ENCODE results near the gene ETV6. TPM values are rescaled to one million over a fixed set of nuclear protein-coding genes. Genes with fewer than 3 reads are reported as not detected.

The ETV6 gene
- total RNA-seq, 1 experiment from 2014 or later = 14.1 TPM

DNA sequence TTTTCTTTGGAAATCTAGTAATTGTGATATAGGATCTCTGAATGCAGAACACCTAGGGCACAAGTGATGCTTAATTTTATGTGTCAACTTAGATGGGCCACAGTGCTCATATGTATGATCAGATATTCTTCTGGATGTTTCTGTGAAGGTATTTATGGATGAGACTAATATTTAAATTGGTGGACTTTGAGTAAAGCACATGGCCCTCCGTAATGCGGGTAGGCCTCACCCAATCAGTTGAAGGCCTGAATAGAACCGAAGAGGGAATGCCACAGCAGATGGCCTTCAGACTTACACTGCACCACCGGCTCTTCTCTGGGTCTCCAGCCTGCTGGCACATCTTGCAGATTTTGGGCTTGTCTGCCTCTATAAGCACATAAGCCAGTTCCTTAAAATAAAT lies 60.0 kb downstream of the ETV6 start:
- ATAC-seq (no peak), DNase-seq (ENCODE audit: low read depth, low spot score) (no peak)
- intact Hi-C loops (cut with micrococcal nuclease) = no loop called here
- no peaks in the 10 kb centered on the region for H3K27me3 ChIP-seq (ENCODE audit: insufficient read depth, low read length)
- no peak overlapping the region for H2AFZ ChIP-seq (ENCODE audit: low read depth, low read length, poor library complexity, severe bottlenecking)
- no peaks in the 10 kb centered on the region for H3K79me2 ChIP-seq (ENCODE audit: insufficient read depth, low read length)
- ChIA-PET POLR2A (no interaction called here), CTCF (no interaction called here), RAD21 (ENCODE audit: low non-redundant PET in 1 of 2, low total read pairs in 2 of 2, uncharacterized antibody in 2 of 2, unreplicated experiment in 2 of 2) (no interaction called here)
- BruUV-seq (replicated peaks) = no TSS peak
- H3K9me2 ChIP-seq (ENCODE audit: insufficient read depth) = no peaks in the 10 kb centered on the region
- H3K36me3 ChIP-seq (ENCODE audit: control insufficient read depth in 1 of 2, insufficient read depth in 2 of 2, low read length in 2 of 2) = no peaks in the 10 kb centered on the region
- H3K4me2 ChIP-seq (ENCODE audit: low read length) = no peak overlapping the region
- H3K9ac ChIP-seq (ENCODE audit: low read length) = no peak overlapping the region
- no peaks in the 10 kb centered on the region for H4K20me1 ChIP-seq (ENCODE audit: insufficient read depth)
- H3K4me1 ChIP-seq (ENCODE audit: control insufficient read depth in 1 of 2, insufficient read depth in 2 of 2, low read length in 2 of 2) = no peaks in the 10 kb centered on the region
- H3K9me3 ChIP-seq (ENCODE audit: control insufficient read depth in 1 of 2, insufficient read depth in 1 of 2, low read depth in 1 of 2, low read length in 2 of 2) = no peaks in the 10 kb centered on the region
- H3K27ac ChIP-seq (ENCODE audit: low read depth, low read length) = no peak overlapping the region
- TF ChIP-seq, protein P1, sequence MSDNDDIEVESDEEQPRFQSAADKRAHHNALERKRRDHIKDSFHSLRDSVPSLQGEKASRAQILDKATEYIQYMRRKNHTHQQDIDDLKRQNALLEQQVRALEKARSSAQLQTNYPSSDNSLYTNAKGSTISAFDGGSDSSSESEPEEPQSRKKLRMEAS (IDR thresholded peaks at IDR 0.05) = no peak
- TF ChIP-seq SIN3A (IDR thresholded peaks at IDR 0.05; ENCODE audit: low read depth) = no peak
- no peak for TF ChIP-seq CEBPB (IDR thresholded peaks at IDR 0.05; ENCODE audit: low read depth)
- TF ChIP-seq, protein P2, sequence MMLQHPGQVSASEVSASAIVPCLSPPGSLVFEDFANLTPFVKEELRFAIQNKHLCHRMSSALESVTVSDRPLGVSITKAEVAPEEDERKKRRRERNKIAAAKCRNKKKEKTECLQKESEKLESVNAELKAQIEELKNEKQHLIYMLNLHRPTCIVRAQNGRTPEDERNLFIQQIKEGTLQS (IDR thresholded peaks at IDR 0.05) = no peak
- no peak for TF ChIP-seq SRF (IDR thresholded peaks at IDR 0.05; ENCODE audit: low read depth)
- TF ChIP-seq POLR2A (IDR thresholded peaks at IDR 0.05; ENCODE audit: borderline replicate concordance, extremely low read depth, insufficient read depth, insufficient read length) = no peak
- TF ChIP-seq, protein P3, sequence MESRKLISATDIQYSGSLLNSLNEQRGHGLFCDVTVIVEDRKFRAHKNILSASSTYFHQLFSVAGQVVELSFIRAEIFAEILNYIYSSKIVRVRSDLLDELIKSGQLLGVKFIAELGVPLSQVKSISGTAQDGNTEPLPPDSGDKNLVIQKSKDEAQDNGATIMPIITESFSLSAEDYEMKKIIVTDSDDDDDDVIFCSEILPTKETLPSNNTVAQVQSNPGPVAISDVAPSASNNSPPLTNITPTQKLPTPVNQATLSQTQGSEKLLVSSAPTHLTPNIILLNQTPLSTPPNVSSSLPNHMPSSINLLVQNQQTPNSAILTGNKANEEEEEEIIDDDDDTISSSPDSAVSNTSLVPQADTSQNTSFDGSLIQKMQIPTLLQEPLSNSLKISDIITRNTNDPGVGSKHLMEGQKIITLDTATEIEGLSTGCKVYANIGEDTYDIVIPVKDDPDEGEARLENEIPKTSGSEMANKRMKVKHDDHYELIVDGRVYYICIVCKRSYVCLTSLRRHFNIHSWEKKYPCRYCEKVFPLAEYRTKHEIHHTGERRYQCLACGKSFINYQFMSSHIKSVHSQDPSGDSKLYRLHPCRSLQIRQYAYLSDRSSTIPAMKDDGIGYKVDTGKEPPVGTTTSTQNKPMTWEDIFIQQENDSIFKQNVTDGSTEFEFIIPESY (IDR thresholded peaks at IDR 0.05; ENCODE audit: extremely low read depth, insufficient replicate concordance, low read length) = no peak
- TF ChIP-seq SP1 (IDR thresholded peaks at IDR 0.05; ENCODE audit: low read depth) = no peak
- TF ChIP-seq EGR1 (IDR thresholded peaks at IDR 0.05; ENCODE audit: low read depth) = no peak
- no peak for TF ChIP-seq ELF1 (IDR thresholded peaks at IDR 0.05; ENCODE audit: borderline replicate concordance, low read depth)
- no peak for TF ChIP-seq TCF7L2 (IDR thresholded peaks at IDR 0.05; ENCODE audit: borderline replicate concordance, extremely low read depth, insufficient read depth, insufficient read length)
- no peak for TF ChIP-seq EZH2 (IDR thresholded peaks at IDR 0.05)
- TF ChIP-seq YY1 (IDR thresholded peaks at IDR 0.05; ENCODE audit: extremely low read depth, insufficient replicate concordance, low read depth, low read length) = no peak
- TF ChIP-seq ZFX (IDR thresholded peaks at IDR 0.05) = no peak
- H3K4me3 ChIP-seq (replicated peaks in 1 of 2; ENCODE audit: low read depth in 1 of 2, low read length in 2 of 2) = no peak overlapping the region
